ENCODE measurements around the gene PLBD2.

Gene PLBD2, protein sequence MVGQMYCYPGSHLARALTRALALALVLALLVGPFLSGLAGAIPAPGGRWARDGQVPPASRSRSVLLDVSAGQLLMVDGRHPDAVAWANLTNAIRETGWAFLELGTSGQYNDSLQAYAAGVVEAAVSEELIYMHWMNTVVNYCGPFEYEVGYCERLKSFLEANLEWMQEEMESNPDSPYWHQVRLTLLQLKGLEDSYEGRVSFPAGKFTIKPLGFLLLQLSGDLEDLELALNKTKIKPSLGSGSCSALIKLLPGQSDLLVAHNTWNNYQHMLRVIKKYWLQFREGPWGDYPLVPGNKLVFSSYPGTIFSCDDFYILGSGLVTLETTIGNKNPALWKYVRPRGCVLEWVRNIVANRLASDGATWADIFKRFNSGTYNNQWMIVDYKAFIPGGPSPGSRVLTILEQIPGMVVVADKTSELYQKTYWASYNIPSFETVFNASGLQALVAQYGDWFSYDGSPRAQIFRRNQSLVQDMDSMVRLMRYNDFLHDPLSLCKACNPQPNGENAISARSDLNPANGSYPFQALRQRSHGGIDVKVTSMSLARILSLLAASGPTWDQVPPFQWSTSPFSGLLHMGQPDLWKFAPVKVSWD

GRCh38 chr12:113358381-113359132, at the start of gene PLBD2:
TSS of gene PLBD2 (plus strand) at chr12:113358587. CDS start at chr12:113358601, 14 bp downstream.
- peak; percentile 83 for DNase-seq

- DNase-seq, result no peak
Observed at GRCh38 chr12:113310489-113310888, 47.9 kb upstream of the PLBD2 start.

- DNase-seq, result no peak
Observed at GRCh38 chr12:113314121-113314529, 44.3 kb upstream of the PLBD2 start.

DNA sequence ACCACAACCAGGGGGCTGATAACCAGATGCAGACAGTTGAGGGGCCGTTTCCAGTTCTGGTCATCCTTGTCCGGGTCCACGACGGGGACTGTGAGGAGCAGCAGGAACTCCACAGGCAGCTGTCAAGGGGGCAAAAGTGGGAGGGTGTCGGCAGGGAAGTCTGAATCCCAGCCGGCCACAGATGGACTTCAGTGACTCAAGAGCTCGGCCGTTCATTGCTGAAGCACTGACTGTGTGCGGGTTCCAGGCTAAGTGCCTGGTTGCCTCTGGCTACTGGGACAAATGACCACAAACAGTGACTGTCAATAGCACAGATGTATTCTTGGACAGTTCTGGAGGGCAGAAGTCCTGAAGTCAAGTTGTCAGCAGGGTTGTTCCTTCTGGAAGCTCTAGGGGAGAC, 43.0 kb upstream of the PLBD2 start:
- DNase-seq, result no peak

DNA sequence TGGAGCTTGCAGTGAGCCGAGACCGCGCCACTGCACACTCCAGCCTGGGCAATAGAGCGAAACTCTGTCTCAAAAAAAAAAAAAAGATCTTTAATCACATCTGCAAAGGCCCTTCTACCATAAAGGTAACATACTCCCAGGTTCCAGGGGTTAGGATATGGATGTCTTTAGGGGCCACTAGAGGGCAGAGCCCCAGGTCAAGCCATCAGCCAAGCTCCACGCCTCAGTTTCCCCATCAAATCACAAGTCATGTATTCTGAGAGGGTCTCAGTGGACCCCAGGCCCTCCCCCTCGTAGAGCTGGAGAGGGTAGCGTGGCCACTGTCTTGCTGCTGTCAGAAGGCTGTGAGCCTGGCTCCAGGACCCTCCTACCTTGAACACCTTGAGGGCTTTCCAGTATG, 42.2 kb upstream of the PLBD2 start:
- DNase-seq, result no peak

DNA sequence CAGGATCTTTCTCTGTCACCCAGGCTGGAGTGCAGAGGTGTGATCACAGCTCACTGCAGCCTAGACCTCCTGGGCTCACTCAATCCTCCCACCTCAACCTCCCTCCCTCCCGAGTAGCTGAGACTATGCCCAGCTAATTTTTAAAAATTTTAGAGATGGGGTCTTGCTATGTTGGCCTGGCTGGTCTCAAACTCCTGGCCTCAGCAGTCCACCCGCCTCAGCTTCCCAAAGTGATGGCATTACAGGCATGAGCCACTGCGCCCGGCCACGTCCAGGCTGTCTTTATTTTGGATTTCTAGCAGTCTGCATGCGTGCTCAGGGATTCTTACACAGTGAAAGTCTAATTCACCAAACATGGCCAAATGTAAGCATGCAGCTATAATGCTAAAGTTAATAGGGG, 41.3 kb upstream of the PLBD2 start:
- no peak for DNase-seq

DNA sequence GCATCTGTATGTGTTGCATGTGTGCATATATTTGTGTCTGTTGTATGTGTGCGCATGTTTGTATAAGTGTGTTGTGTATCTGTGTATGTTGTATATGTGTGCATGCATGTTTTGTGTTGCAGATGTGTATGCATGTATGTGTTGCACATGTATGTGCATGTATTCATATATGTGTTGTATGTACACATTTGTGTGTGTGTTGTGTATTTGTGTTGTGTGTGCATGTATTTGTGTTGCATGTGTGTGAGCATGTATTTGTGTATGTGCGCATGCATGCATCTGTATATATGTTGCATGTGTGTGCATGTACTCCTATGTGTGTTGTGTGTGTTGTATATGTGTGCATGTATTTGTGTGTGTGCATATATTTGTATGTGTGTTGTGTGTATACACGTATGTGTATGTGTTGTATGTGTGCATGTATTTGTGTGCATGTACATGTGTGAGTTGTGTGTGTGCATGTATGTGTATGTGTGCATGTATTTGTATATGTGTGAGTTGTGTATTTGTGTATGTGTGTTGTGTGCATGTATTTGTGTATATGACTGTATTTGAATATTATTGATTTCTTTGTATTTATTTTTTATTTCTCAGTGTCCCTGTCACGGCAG, 40.2 kb upstream of the PLBD2 start:
- no peak for DNase-seq

- DNase-seq, result no peak
Observed at GRCh38 chr12:113318900-113319628, 39.3 kb upstream of the PLBD2 start.

- no peak for DNase-seq
Observed at GRCh38 chr12:113320401-113320800, 38.0 kb upstream of the PLBD2 start.

- no peak for DNase-seq
Observed at GRCh38 chr12:113322343-113322742, 36.0 kb upstream of the PLBD2 start.

GRCh38 chr12:113325916-113326315, 32.5 kb upstream of the PLBD2 start:
- no peak for DNase-seq

- no peak for DNase-seq
Observed at GRCh38 chr12:113326775-113327395, 31.5 kb upstream of the PLBD2 start.

DNA sequence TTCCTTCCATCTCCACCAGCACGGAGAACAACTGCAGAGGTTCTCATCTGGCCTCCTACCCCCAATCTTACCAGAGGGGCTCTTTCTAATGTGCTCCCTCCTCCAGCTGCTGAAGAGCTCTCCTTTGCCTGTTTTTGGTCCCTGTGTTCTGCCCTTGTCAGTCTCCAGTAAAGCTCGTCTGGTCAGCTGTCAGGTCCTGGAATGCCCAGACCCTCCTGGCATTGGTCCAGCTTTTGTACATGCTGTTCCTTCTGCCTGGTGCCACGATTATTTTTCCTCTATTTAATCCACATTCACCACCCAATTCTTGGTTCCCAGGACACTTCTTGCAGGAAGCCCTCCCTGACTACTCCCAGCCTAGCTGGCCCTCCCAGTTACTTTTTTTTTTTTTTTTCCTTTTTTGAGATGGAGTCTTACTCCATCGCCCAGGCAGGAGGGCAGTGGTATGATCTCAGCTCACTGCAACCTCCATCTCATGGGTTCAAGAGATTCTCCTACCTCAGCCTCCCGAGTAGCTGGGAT, 30.0 kb upstream of the PLBD2 start:
- DNase-seq, result no peak

DNA sequence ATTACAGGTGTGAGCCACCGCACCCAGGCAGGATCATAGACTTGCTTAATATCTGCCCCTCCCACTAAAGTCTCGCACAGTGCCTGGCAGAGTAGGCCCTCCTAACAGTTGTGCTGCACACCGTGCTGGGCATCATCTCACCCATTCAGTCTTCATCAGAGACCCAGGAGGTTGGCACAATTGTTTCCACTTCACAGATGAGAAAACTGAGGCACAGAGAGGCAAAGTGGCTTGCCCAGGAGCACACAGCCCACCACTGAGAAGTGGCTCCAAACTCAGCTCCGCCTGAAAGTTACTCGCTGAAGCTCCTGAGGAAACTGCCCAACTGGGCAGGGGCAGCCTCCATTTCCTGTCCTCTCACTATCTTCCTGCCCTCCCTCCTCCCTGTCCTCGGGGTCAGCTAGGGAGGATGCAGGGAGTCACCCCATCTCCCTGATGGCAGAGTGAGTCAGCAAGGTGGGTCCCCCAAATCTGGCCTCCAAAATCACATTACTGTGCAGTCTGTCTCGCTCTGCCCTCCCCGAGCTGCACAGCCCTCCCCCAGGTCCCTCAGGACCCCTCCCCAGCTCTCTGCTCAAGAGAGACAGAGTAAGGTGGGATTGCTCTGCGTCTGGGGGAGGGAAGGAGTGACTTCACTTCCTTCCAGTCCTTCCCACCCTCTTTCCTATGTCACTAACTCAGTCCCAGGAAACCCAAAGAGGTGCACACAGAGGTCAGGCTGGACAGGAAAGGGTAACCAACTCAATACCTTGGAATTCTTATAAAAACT, 29.2 kb upstream of the PLBD2 start:
- DNase-seq, result no peak

DNA sequence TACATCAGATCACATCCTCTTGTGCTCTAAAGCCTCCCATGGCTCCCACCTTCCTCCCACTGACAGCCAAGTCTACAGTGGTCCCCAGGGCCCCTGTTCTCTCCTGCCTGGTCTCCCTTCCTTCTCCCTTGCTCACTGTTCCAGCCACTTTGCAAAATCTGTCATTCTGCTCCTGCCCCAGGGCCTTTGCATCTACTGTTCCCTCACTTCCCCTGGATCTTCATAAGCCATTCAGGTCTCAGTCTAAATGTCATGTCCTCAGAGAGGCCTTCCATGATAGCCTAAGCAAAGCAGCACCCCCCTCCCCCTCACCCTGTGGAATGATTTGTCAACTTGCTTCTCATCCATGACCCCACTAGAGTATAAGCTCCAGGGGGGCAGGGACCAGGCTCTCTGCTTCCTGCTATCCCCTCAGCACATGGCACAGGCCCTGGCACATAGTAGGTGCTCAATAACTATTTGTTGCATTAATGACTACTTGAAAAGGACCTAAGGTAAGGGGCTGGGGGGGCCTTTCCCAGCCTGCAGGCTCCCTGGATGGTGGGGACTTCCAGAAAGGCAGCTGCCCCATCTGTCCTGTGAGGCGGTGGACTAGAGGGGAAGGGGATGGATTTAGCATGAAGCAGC, 28.5 kb upstream of the PLBD2 start:
- DNase-seq, result no peak

DNA sequence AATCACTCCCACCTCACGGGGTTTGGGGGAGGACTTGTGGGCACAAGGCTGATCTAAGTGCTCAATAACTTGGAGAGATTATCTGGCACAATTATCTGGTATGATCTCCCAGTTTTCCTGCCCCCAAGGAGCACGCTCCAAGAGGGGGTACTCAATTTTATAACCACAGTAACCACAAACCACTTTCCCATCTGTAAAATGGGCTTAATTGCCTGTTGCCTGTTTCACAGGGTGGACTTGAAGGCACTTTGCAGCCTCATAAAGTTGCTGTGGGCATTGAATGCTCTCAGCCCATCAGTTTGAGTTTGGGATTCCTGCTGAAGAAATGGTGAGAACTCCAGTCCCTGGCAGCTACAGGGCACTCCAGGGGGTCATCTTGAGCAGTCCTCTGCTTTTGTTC, 27.9 kb upstream of the PLBD2 start:
- DNase-seq, result no peak

- peak; percentile 16 for DNase-seq
Observed at GRCh38 chr12:113332688-113333417, 25.5 kb upstream of the PLBD2 start.

- DNase-seq, result no peak
Observed at GRCh38 chr12:113333418-113333750, 25.0 kb upstream of the PLBD2 start.

- DNase-seq, result no peak
Observed at GRCh38 chr12:113333877-113334785, 24.3 kb upstream of the PLBD2 start.

Data from DMS79 treated with DMSO at 0.1 percent for 48 hours (cell line).